Activated T-helper 1 cell treated with anti-CD3 and anti-CD28 coated beads, Interleukin-2, amount 50 U/mL, for 16 hours (primary cell): Measurements from ENCODE around the gene MIGA2.

ENCODE experiments used
- DNase-seq, 2 donors: peaks; one replicate each; pipeline ENCODE4 v3.0.0-alpha.2; 2020; ENCODE audit warnings: low read depth in 1 of 2, low spot score in 1 of 2

The MIGA2 gene

DNA sequence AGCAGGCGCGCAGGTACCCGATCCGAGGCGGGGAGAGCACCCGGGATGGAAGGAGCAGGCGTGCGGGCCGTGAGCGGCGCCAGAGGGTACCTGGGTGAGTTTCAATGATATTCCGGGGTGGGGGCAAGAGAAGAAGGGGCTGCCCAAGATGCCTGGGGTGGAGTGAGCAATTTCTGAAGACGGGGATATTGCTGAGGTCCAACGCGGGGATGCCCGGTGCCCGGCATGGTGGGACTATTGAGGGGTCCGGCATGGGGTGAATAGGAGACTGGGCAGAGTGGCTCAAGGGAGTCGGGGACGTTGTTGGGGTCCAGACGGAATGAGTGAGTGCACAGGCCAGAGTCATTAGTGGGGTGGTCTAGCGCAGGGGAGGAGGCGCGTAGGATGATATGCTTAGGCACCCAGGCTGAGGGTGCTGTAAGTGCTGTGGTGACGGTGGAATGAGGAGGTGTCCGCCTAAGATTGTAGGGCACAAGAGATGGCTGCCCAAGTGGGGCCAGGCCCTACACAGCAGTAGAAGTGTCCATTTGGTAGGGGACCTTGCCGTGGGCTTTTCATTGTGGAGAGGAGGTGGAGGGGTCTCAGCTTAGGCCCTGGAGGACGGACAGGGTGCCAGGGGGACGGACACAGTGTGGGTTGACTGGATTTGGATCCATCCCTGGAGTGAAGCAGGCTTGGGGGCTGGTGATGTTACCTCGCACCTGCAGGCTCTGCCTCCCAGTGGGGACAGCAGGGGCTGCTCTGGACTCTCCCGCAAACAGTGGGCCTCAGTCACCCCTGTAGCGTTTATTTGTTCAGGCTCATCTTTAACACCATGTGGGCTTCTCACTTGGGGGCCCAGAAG, 719 bp downstream of the MIGA2 start:
- DNase-seq: no peak

DNA sequence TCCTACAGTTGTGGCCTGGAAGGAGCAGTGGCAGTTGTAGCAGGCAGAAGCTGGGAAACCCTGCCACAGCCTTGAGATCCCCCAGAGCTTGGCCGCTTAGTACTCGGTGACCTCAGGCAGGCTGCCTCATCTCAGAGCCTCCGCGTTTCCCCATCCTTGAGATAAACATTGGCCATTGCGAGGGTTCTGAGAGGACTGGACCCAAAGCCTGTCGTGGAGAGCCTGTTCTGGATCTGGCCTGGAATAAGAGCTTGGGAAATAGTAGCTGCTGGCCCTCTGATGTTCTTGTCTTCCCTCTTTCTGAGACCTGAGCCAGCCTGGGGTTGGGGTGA, 1.3 kb downstream of the MIGA2 start:
- no peak for DNase-seq

DNA sequence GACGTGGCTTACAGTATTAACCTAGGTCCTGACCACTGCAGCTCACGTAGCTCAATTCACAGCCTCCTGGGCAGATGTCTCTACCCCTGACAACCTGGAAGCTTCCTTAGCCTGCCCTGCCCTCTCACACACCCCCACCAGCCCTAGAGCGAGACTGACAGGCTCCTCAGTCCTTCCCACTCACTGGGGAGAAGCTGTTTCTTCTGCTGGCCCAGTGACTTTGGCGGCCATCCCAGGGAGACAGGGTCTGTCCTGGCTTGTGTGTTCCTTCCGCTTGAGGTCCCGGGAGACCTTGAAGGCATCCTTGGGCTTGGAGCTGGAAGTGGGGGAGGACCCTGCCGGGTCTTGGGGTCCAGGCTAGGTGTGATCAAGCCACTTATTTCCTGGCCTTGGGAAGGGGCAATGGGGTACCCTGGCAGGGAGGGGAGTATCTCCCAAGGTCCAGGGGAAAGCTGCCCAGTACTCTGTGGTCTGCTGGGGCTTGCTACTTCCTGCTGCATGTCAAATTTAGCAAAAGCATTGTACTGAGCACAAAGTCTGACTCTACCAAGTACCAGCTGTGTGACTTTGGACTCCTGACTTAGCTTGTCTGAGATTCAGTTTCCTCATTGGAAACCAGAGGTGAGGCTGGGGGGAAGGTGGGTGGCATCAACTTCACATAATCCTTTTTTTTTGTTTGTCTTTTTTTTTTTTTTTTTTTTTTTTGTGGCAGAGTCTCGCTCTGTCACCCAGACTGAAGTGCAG, 1.9 kb downstream of the MIGA2 start:
- no peak for DNase-seq

DNA sequence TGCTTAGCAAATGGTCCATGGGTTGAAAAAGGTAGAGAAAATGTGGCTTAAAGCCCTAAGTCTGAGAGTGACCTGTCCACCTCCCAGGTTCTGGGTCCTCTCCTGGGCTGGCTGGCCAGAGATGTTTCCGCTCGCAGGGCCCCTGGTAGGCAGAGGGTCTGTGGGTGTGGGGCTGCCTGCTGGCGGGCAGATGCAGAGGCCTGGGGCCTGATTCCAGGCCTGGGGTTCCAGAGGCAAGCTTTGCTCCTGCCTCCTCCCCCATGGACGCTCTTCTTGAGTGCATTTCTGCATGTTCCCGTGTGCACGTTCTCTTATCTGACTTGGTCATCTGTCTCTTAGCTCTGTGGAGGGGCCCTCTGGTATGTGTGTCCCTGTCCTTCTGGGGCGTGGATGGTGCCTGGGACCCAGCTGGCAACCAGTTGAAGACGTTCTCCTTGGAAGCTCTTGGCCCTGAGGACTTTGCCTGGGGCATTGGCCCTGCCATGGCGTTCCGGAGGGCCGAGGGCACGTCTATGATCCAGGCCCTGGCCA, 3.8 kb downstream of the MIGA2 start:
- no peak for DNase-seq

DNA sequence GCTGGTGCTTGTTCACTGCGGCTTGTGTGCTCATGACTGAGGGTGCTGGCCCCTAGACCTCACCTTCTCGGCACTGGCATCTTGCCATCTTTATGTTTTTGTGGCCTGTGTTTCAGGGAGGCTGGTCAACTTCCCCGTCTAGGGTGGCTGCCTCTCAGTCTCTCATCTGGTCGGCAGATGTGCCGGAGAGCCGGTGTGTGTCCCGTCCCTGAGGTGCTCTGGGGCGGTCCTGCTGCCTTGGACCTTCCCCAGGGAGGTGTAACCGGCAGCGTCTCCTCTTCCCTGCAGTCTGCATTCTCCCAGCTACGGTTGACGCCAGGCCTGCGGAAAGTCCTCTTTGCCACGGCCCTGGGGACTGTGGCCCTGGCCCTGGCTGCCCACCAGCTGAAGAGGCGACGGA, 5.6 kb downstream of the MIGA2 start:
- DNase-seq: no peak

DNA sequence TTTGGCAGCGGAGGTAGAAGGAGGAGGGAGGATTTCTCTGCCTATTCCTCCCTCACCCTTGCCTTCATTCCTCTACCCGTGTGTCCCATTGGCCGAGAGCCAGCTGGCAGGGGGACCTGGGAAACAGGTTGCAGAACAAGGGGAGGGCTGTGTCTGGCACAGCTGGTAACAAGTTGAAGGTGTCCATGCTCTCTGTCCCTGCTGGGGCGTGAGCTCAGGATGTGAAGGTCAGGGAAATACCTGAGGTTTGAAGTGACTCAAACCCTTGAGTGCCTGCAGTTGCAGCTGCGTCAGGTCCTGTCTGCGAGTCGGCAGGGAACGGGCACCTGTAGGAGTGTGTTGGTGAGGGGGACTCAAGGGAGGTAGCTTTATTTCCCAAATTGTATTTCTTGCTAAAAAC, 16.2 kb downstream of the MIGA2 start:
- no peak for DNase-seq

DNA sequence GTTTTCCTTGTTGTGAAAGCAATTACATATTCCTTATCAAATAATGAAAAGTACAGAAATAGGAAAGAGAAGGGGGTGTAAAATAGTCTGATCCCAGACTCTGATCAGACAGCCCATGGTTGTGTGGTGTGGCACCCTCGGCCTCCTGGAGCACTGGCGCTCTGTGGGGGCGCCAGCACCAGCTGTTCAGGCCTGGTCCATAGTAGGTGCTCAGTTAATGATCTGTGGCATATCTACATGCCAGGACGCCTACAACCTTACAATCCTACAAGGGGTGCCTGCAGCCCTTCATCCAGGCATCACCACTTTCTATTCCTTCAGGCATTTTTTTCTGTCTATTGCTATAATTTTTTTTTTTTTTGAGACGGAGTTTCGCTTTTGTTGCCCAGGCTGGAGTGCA, 16.6 kb downstream of the MIGA2 start:
- no peak for DNase-seq

DNA sequence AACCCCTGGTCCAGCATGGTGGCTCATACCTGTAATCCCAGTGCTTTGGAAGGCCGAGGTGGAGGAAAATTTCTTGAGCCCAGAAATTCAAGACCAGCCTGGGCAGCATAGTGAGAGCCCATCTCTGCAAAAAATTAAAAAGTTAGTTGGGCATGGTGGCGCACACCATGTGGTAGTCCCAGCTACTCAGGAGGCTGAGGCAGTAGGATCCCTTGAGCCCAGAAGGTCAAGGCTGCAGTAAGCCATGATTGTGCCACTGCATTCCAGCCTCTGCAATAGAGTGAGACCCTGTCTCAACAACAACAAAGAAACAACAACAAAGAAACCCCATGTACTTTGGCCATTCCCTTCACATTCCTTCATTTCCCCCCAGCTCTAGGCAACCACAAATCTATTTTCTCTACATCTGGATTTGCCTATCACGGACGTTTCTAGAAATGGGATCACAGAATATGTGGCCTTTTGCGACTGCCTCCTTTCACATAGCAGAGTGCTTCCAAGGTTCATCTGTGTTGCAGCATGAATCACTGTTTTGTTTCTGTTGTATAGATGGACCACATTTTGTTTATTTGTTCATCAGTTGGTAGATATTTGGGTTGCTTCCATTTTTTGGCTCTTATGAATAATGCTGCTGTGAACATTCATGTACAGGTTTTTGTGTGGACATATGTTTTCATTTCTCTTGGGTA, 17.9 kb downstream of the MIGA2 start:
- no peak for DNase-seq

DNA sequence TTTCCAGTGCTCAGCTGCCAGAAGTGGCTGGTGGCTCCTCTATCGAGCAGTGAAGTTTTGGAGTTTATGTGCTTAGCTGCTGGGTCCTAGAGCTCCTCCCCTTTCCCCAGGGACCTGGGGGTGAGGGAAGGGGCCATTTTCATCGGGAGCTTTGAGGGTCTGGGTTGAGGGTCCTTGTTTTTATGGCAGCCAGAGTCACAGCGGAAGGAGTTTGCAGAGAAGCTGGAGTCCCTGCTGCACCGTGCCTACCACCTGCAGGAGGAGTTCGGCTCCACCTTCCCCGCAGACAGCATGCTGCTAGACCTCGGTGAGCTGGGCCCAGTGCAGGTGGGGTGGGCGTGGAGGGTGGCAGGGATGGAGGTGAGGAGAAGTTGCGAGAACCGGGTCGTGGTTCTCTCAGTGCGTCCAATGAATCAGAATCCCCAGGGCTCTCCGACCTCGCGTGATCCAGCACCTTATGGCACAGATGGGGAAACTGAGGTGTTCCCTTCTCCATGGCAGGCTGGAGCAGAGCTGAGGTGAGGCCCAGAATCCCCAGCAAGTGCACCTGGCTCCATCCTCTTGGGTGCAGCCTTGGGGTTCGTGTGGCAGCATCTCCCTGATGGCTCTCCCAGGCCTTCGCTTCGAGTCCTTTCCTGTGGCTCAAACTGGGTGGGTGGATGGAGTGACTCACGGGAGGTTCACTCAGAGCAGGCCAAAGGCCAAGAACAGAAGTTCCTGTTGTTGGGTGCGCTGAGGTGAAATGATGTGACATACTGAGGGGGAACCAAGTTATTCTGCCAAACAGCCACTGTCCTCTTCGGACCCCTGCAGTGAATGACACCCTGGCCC, 22.8 kb downstream of the MIGA2 start:
- DNase-seq: no peak

DNA sequence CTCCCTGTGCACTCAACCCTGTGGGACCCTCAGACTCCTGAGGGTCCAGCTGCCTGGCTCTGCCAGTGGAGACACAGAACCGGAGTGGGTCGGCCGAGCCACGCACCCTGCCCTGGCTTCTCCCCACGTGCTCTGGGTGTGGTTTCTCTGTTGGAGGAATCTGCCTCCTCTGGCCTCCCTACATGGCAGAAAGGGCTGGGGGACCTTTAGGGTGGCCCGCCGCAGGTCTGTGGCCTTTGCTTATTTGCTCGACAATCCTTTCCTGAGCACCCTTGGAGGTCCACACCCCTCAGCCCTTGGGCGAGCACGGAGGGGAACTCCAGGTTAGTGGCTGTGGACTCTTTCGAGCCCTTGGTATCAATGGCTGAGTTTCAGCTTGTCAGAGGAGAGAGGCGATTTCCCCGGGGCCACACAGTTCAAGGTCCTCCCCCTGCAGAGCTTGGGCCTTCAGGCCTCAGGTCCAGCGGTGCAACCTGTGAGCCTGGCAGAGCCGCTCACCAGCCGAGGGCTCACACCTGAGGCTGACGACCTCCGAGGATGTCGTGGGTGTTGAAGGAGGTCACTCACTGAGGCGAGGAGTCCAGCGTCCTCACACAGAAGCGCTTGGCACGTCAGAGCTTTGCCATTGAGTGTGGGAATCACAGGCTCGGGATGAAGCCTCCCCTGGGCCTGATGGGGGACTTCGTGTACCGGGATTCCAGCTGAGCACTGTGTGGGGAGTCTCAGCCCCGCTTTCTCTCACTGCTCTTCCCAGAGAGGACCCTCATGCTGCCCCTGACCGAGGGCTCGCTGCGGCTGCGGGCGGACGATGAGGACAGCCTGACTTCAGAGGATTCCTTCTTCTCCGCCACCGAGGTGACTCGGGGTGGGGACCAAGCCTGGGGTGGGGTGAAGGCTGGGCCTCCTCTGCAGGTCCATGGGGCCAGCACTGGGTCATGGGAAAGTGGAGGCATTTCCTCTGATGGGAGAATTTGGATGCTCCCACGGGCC, 23.7 kb downstream of the MIGA2 start:
- DNase-seq: no peak

DNA sequence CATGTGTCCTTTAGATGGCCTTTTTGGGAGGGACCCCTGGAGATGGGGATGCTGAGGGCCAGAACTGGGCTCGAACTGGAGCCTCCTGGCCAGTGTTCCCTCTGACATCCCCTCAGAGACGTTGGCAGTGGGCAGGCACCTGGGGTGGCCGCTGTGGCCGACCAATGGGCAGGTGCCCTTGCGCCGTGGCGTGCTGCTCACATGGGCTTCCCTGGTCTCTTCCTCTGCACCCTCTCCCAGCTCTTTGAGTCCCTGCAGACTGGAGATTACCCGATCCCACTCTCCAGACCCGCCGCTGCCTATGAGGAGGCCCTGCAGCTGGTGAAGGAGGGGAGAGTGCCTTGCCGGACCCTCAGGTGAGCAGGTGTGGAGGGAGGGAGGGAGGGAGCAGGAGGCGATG, 24.6 kb downstream of the MIGA2 start:
- DNase-seq: no peak

DNA sequence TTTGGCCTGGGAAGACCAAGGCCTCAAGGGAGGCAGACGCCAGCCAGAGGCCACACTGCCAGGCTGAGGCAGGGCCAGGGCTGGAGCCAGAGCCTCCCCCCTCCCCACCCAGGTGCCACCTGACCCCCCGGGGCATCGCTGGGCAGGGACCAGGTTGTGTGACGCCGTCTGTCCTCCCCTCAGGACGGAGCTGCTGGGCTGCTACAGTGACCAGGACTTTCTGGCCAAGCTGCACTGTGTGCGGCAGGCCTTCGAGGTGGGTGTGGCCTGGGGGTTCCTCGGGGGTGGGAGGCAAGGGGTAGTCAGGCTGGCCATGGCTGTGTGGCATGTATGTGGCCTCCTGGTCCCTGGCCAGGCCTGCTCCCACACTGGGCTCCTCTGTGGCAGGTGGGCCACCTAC, 26.6 kb downstream of the MIGA2 start:
- no peak for DNase-seq

DNA sequence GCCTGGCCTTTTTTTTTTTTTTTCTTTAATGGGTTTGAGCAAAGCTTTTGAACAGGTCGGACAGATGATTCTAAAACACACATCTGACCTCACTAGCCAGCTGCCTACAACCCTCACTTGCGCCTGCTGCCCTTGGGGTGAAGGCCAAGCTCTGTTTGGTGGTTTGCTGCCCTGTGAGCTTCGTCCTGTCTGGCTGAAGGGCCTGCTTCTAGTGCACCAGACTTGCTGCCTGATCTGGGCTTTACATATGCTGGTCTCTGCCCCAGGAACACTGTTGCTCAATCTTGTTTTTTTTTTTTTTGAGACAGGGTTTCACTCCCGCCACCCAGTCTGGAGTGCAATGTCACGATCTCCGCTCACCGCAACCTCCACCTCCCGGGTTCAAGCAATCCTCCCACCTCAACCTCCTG, 28.1 kb downstream of the MIGA2 start:
- DNase-seq: no peak

DNA sequence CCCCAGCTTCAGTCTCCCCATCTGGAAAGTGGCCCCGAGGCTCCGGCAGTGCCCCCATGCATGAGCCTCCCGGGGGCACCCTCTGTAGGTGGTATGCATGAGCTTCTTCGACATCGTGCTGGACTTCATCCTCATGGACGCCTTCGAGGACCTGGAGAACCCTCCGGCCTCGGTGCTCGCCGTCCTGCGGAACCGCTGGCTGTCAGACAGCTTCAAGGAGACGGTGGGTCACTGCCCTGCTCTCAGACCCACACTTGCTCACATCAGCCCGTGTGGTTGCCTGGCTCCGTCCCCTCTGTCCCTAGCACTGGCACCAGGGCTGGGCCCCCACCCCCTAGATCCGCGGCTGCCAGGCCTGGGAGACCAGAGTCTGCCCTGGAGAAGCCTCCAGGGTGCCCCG, 31.7 kb downstream of the MIGA2 start:
- no peak for DNase-seq

DNA sequence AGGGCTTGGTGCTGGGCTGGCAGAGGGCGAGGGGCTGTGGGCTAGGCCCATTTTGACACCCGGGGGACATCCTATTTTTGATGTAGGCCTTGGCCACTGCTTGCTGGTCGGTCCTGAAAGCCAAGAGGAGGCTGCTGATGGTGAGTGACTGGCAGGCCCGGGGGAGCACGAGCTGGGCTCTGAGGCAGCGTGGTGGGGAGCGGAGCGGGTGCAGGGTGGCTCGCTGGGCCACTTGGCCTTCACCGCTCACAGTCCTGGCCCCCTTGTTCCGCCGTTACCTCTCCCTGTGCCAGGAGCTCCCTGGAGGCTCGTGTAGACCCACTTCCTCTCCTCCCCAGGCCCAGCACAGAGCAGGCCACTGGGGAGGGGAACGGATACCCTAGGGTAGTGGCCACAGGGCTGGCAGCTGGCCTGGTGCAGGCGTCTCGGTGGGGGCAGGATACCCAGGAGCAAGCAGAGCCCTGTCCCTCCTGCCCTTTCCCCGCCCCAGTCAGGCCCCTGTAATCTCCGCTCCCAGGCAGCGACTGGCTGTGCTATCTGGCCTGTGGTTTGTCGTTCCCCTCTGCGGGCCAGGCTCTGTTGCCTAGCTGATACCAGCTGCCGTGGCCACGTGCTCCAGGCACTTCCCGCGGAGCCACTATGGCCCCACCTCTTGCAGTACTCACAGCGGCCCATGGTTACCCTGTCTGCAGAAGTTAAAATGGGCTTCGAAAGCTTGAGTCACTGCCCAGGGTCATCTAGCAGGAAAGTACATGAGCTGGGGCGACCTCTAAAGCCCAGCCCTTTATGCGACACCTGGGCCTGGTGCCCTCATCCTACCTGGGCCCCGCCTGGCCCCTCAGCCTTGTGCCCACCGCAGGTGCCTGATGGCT, 32.8 kb downstream of the MIGA2 start:
- DNase-seq: peak; percentile 14 to 17

DNA sequence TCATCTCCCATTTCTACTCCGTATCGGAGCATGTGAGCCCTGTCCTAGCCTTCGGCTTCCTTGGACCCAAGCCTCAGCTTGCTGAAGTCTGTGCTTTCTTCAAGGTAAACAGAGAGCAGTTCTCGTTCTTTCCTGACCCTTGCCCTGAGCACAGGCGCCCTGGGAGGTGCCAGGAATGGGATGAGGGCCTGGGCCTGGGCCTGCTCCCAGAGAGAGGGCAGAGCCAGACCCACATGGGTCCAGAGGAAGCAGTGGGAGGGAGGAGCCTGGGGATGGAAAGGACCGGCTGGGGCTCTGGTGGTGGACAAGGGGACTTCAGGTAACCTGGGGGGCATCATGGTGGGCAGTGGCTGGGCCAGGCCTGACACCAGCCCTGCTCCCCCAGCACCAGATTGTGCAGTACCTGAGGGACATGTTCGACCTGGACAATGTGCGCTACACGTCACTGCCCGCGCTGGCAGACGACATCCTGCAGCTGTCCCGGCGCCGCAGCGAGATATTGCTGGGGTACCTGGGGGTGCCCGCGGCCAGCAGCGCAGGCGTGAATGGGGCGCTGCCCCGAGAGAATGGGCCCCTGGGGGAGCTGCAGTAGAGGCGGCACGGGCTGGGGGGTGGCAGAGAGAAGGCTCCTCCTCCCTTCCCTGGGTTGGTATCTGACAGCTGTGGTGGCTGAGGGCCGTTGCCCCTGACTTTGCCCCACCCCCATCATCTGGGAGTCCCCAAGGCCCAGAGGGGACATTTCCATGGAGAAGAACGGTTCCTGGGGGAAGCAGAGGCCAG, 33.6 kb downstream of the MIGA2 start:
- no peak for DNase-seq

DNA sequence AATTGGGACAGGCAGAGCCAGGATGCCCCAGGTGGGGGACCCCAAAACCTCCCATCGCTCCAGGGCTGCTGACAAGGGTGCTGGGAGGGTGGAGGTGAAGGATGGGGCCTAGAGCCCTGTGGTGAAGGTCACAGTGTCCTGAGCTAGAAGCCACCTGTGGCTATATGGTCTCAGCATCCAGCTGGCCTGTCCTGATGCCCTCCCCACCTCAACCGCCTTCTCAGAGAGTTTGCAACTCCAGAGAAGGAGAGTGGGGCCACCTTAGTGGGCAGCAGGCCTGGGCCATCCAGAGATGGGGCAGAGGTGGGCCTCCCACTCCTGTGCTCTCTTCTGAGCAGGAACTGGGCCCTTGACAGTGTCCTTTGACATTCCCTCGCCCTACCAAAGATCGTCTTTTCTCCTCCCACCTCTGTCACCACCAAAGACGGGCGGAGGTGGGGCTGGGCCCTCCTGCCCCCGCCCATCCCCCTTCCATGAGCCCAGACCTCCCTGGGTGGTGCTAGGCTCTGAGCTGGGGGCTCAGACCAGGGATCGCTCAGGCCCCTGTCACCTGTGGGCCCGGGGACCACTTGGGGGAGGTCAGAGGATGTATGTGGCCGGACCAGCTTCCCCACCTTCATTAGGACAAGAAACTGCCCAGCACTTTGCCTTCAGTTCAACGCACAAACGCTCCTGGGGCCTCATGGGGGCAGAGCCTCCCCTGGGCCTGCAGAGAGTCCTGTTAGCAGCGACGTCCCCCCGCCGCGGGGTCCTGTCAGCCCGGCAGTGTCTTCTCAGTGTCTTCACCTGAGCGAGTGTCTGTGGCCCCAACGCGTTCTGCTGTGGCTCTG, 34.5 kb downstream of the MIGA2 start:
- DNase-seq: no peak
